Fibroblast of skin of scalp (primary cell): ENCODE results near the gene RRP36. TPM values are rescaled to one million over a fixed set of nuclear protein-coding genes. Genes with fewer than 3 reads are reported as not detected.
"Not testable (repeated sequence)": the region's sequence is repeated elsewhere in the genome, so short reads cannot be mapped to it uniquely, and the experiment has no call there.

ENCODE experiments used
- DNase-seq: peaks from one replicate; pipeline ENCODE4 v3.0.0-alpha.2; 2013
- polyA plus RNA-seq, 2 experiments: library from polyadenylated mRNA; unstranded; fragments of 120-200 nt; gene quantifications; one replicate each; pipeline ENCODE4 v1.2.1, GENCODE V29; 2013; ENCODE audit not compliant: insufficient read length in 2 of 2

RRP36 gene
- polyA plus RNA-seq (2013, experiment 1 of 2; ENCODE audit: insufficient read length), result 65.6 TPM
- 63.6 TPM for polyA plus RNA-seq (2013, experiment 2 of 2; ENCODE audit: insufficient read length)

GRCh38 chr6:43021270-43022047, at the start of gene RRP36:
Gene RRP36 (plus strand): TSS chr6:43021623. CDS start chr6:43021655, 32 bp downstream.
- peak; percentile 71 for DNase-seq

- no peak for DNase-seq
These were observed 49.6 kb upstream of the RRP36 start for GRCh38 chr6:42971746-42972327.

DNA sequence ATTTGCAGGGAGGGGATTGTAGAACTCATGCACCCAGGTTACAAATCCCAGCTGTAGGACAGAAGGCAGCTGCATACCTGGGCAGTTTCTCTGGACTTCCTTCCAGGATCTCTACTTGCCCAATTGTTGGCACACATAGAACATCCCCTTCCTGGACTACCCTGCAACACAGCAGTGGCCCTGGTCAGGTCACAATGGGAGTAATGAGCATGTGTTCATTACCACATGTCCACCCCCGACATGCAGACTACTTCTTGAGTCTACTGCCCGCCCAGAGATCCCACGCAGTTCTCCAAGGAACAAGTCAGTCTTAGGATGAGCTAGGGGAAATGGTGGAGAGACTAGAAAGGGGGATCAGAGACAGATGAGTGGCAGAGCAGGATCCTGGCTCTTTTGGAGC, 47.5 kb upstream of the RRP36 start:
- DNase-seq, result no peak

GRCh38 chr6:42974919-42975505, 46.4 kb upstream of the RRP36 start:
- no peak for DNase-seq

DNA sequence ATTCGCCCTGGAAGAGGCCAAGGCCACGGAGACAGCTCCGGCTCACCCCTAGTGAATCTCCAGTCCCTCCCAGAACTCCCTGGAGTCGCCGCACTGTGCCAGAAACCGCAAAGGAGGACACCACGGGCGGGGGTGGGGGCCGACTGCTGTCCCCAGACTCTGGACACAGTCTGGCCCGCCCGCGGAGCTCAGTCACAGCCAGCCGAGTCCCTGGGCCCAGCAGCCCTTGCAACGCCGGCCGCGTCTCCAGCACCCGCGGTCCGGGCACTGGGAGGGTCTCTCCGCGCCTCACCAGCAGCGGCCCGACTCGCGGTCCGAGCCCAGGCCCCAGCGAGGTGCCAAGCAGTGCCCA, 43.0 kb upstream of the RRP36 start:
- peak; percentile 31 for DNase-seq

- peak; percentile 86 for DNase-seq
These were observed 42.4 kb upstream of the RRP36 start, which contains the start of gene PEX6 for GRCh38 chr6:42978839-42979522. Gene PEX6 (minus strand): TSS chr6:42979181. CDS start chr6:42979150, 31 bp downstream.

- DNase-seq, result no peak
These were observed 41.8 kb upstream of the RRP36 start for GRCh38 chr6:42979523-42980177.

GRCh38 chr6:42981836-42982235, 39.6 kb upstream of the RRP36 start:
- DNase-seq, result no peak

DNA sequence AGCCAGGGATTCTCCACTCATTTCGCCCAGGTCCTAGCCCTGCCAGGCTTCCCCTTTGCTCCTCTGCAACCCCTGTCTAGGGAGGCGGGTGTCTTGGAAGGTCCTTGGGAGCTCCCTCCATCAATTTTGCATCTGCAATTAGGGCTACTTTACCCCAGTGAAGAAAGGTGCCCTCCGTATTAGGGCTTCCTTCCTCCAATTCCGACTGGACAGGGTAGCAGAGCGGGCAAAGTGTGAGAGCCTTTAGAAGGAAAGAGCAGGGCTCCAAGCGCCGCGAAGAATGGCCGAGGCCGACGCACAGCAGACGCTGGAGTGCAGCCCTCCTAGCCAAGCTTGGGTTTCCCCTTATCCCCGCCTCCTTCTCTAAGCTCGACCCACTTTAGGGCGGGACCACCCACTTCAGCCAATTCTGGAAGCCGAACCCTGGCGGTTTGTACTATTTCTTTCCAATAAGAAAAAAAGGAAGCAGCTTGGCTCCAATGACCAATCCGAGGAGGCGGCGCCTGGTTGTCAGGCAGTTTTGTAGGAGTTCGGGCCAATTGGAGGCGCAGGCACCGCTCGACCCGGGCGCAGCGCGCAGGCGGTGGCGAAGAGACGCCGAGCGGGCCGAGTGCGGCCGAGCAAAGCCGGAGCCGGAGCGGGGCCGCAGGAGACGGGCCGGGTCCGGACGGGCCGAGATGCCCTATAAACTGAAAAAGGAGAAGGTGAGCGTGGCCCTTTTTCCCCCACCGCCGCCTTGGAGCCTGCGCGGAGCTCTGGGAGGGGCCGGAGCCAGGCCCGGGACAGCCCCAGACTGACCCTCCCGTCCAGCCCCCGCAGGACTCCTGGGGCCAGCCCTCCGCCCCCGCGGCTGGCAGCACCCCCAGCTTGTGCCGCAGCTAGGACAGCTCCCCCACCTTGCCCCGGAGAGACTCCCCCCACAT, 37.2 kb upstream of the RRP36 start, which contains the start of gene PPP2R5D:
Gene PPP2R5D (plus strand): TSS at position 570 of the 923 bp plus-strand sequence. CDS start 108 bp downstream, at position 678.
- peak; percentile 99 for DNase-seq

- peak; percentile 6 for DNase-seq
These were observed 36.4 kb upstream of the RRP36 start for GRCh38 chr6:42984924-42985475.

GRCh38 chr6:42987533-42988451, 33.6 kb upstream of the RRP36 start:
- no peak for DNase-seq

GRCh38 chr6:42988486-42989020, 32.9 kb upstream of the RRP36 start:
- DNase-seq, result peak; percentile 6

GRCh38 chr6:42989923-42990322, 31.5 kb upstream of the RRP36 start:
- DNase-seq, result no peak

GRCh38 chr6:42993445-42993844, 28.0 kb upstream of the RRP36 start:
- DNase-seq, result no peak

DNA sequence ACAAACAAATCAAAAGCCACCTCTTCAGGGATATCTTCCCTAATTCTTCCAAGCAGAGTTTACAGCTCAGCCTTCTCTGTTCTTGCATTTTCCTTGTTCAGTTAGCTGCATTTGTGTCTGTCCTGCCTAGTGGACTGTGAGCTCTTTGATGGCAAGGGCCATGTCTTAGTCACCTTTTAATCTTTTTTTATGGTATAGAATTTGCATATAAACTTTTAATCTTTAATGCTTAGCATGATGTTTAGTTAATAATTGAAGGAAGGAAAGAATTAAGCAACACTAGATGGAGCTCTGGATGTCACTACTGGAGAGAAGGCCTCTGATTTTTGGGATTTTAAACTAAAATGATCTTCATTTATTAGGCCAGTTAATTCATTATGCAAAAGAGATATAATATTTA, 24.9 kb upstream of the RRP36 start:
- no peak for DNase-seq

DNA sequence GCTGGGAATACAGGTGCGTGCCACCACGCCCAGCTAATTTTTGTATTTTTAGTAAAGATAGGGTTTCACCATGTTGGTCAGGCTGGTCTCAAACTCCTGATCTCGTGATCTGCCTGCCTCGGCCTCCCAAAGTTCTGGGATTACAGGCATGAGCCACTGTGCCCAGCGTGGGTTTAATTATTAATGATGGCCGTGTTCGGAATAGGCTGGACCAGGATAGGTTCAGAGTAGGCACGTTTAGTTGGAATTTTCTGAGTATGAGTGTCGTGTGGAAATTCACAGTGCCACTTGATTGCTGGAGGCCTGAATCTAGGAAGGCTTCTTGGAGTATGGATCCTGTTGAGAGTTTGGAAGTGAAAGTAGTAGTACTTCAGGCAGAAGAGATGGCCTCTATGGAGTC, 23.2 kb upstream of the RRP36 start:
- DNase-seq, result not testable (repeated sequence)

DNA sequence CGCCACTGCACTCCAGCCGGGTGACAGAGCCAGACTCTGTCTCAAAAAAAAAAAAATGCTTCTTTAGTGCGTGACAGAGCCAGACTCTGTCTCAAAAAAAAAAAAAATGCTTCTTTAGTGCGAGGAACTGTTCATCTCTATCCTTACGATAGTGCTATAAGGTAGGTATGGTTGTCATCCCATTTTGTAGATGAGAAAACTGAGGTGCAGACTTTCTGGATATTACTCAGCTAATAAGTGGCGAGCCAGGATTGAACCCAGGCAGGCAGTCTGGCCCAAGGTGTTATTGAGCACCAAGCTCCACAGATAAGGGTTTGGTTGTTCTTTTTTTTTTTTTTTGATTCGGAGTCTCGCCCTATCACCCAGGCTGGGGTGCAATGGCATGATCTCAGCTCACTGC, 19.6 kb upstream of the RRP36 start:
- no peak for DNase-seq

DNA sequence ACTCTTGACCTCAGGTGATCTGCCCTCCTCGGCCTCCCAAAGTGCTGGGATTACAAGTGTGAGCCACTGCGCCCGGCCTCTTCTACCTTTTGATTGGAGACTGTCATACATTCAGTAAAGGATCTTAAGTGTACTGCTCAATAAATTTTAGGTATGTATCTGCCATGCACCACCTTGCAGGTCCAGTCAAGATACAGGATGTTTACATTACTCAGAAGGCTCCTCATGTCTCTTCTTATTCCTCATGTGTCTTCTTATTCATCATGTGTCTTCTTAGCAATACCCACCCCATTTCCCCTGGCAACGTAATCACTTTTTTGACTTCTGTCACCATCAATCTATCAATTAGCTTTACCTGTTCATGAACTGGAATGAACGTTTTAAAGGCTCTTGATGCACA, 15.6 kb upstream of the RRP36 start:
- no peak for DNase-seq

GRCh38 chr6:43006251-43006650, 15.2 kb upstream of the RRP36 start:
- DNase-seq, result no peak

GRCh38 chr6:43007126-43007525, 14.3 kb upstream of the RRP36 start:
- DNase-seq, result no peak
